Vagina (tissue), 2 donors: Measurements from ENCODE around the gene ABCC6.

Experiments
- POLR2A ChIP-seq, 2 donors: fragments of 450-650 bp; IDR thresholded peaks; one replicate each; pipeline ENCODE4 v1.6.1; 2017; ENCODE audit warnings: antibody characterized with exemption in 2 of 2, mild to moderate bottlenecking in 2 of 2, moderate library complexity in 2 of 2
- POLR2AphosphoS5 ChIP-seq, 2 donors: sonication (generic); formaldehyde crosslinking; IDR thresholded peaks; one replicate each; pipeline ENCODE4 v1.9.0; 2017; ENCODE audit warnings: antibody characterized with exemption in 2 of 2, mild to moderate bottlenecking in 2 of 2, low read depth in 1 of 2; ENCODE audit not compliant: insufficient read depth in 1 of 2
- TF ChIP-seq, protein P1 (sequence below), 3 experiments: fragments of 450-650 bp in 2 of 3; fragments of 200-600 bp in 1 of 3; sonication (generic) in 1 of 3; IDR thresholded peaks; one replicate each; pipeline ENCODE4 v1.5.1; 2017 to 2019; ENCODE audit warnings: antibody characterized with exemption in 3 of 3, mild to moderate bottlenecking in 2 of 3, moderate library complexity in 2 of 3

DNA sequence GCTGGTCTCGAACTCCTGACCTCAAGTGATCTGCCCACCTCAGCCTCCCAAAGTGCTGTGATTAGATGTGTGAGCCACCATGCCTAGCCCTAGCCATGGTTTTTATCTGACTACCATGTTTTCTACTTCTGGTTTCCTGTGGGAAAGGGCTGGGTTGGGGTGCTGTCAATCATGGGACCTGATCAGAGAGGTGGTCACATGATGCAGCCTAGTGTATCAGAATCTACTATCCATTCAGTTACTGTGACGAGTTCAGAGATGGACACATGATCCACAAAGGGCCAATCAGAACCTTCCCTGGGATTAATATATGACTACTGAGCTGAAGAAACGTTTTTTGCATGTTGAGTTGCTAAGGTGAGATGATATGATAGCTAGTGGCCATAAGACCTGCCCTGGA lies 59.1 kb downstream of the ABCC6 start:
- TF ChIP-seq, protein P1, sequence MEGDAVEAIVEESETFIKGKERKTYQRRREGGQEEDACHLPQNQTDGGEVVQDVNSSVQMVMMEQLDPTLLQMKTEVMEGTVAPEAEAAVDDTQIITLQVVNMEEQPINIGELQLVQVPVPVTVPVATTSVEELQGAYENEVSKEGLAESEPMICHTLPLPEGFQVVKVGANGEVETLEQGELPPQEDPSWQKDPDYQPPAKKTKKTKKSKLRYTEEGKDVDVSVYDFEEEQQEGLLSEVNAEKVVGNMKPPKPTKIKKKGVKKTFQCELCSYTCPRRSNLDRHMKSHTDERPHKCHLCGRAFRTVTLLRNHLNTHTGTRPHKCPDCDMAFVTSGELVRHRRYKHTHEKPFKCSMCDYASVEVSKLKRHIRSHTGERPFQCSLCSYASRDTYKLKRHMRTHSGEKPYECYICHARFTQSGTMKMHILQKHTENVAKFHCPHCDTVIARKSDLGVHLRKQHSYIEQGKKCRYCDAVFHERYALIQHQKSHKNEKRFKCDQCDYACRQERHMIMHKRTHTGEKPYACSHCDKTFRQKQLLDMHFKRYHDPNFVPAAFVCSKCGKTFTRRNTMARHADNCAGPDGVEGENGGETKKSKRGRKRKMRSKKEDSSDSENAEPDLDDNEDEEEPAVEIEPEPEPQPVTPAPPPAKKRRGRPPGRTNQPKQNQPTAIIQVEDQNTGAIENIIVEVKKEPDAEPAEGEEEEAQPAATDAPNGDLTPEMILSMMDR (IDR thresholded peaks at IDR 0.05), result no peak
- TF ChIP-seq POLR2A (IDR thresholded peaks at IDR 0.05) (no peak), POLR2AphosphoS5 (IDR thresholded peaks at IDR 0.05; ENCODE audit: insufficient read depth in 1 of 2, low read depth in 1 of 2) (no peak)
